Liver (tissue), 9 donors: ENCODE measurements around the gene MCTP1. TPM values are rescaled to one million over a fixed set of nuclear protein-coding genes. Genes with fewer than 3 reads are reported as not detected.

Experiments
- DNase-seq: peaks from one replicate; pipeline ENCODE4 v3.0.0-alpha.2; 2017; ENCODE audit warnings: low spot score
- H3K27ac ChIP-seq, 2 donors: one replicate each; pipeline ENCODE4 v1.7.0; 2013; ENCODE audit warnings: inconsistent platforms in 2 of 2, low read length in 2 of 2, control low read depth in 1 of 2, low read depth in 1 of 2, mild to moderate bottlenecking in 1 of 2
- H3K27me3 ChIP-seq, 4 donors: one replicate each; pipeline versions ENCODE4 v1.6.1 to v1.7.0; 2013; ENCODE audit warnings: low read length in 3 of 4, inconsistent platforms in 1 of 4, mild to moderate bottlenecking in 1 of 4, moderate library complexity in 1 of 4; ENCODE audit not compliant: control insufficient read depth in 4 of 4, insufficient read depth in 4 of 4
- H3K36me3 ChIP-seq, 4 donors: one replicate each; pipeline versions ENCODE4 v1.6.1 to v1.7.0; 2013; ENCODE audit warnings: low read length in 3 of 4, mild to moderate bottlenecking in 3 of 4, low read depth in 1 of 4, moderate library complexity in 1 of 4; ENCODE audit not compliant: control insufficient read depth in 4 of 4, insufficient read depth in 3 of 4
- H3K4me1 ChIP-seq, 4 donors: one replicate each; pipeline versions ENCODE4 v1.6.1 to v1.7.0; 2013; ENCODE audit warnings: low read length in 3 of 4, mild to moderate bottlenecking in 3 of 4, moderate library complexity in 1 of 4; ENCODE audit not compliant: control insufficient read depth in 4 of 4, insufficient read depth in 4 of 4
- H3K4me3 ChIP-seq, 3 donors: one replicate each; pipeline versions ENCODE4 v1.6.1 to v1.7.0; 2013; ENCODE audit warnings: low read length in 3 of 3, control low read depth in 1 of 3, low read depth in 1 of 3, mild to moderate bottlenecking in 1 of 3
- H3K9ac ChIP-seq, 2 donors: one replicate each; pipeline ENCODE4 v1.7.0; 2013; ENCODE audit warnings: low read length in 2 of 2, mild to moderate bottlenecking in 2 of 2, moderate library complexity in 2 of 2, control low read depth in 1 of 2, low read depth in 1 of 2
- H3K9me3 ChIP-seq, 4 donors: one replicate each; pipeline versions ENCODE4 v1.6.1 to v1.7.0; 2013; ENCODE audit warnings: low read length in 3 of 4; ENCODE audit not compliant: control insufficient read depth in 4 of 4
- EGR1 ChIP-seq, 2 donors: IDR thresholded peaks; 2 replicates each; pipeline ENCODE4 v1.6.1; 2016 to 2018; ENCODE audit warnings: antibody characterized with exemption in 2 of 2, low read depth in 2 of 2
- FOXA1 ChIP-seq: IDR thresholded peaks from 2 replicates; pipeline ENCODE4 v1.6.1; 2016; ENCODE audit warnings: antibody characterized with exemption
- FOXA2 ChIP-seq: IDR thresholded peaks from 2 replicates; pipeline ENCODE4 v1.6.1; 2016; ENCODE audit warnings: antibody characterized with exemption
- GABPA ChIP-seq, 2 donors: IDR thresholded peaks in 1 of 2; conservative IDR thresholded peaks in 1 of 2; 2 replicates each; pipeline ENCODE4 v1.6.1; 2016; ENCODE audit warnings: antibody characterized with exemption in 2 of 2, mild to moderate bottlenecking in 1 of 2, moderate library complexity in 1 of 2
- HNF4A ChIP-seq, 2 donors: conservative IDR thresholded peaks; 2 replicates each; pipeline ENCODE4 v1.6.1; 2016; ENCODE audit warnings: antibody characterized with exemption in 2 of 2, mild to moderate bottlenecking in 2 of 2
- HNF4G ChIP-seq: IDR thresholded peaks from 2 replicates; pipeline ENCODE4 v1.6.1; 2016; ENCODE audit warnings: antibody characterized with exemption
- JUND ChIP-seq, 2 donors: IDR thresholded peaks; 2 replicates each; pipeline ENCODE4 v1.6.1; 2016; ENCODE audit warnings: antibody characterized with exemption in 2 of 2
- NR2F2 ChIP-seq: IDR thresholded peaks from 2 replicates; pipeline ENCODE4 v1.6.1; 2016; ENCODE audit warnings: antibody characterized with exemption
- RAD21 ChIP-seq, 2 donors: IDR thresholded peaks; 2 replicates each; pipeline ENCODE4 v1.6.1; 2016; ENCODE audit warnings: antibody characterized with exemption in 2 of 2, mild to moderate bottlenecking in 2 of 2
- RXRA ChIP-seq, 2 donors: IDR thresholded peaks; 2 replicates each; pipeline ENCODE4 v1.6.1; 2017 to 2018; ENCODE audit warnings: antibody characterized with exemption in 2 of 2, mild to moderate bottlenecking in 1 of 2
- SP1 ChIP-seq: IDR thresholded peaks from 2 replicates; pipeline ENCODE4 v1.6.1; 2018; ENCODE audit warnings: antibody characterized with exemption, mild to moderate bottlenecking
- TAF1 ChIP-seq: conservative IDR thresholded peaks from 2 replicates; pipeline ENCODE4 v1.6.1; 2016; ENCODE audit warnings: antibody characterized with exemption, mild to moderate bottlenecking
- YY1 ChIP-seq: IDR thresholded peaks from 2 replicates; pipeline ENCODE4 v1.6.1; 2016; ENCODE audit warnings: antibody characterized with exemption, mild to moderate bottlenecking
- WGBS: extraction: QIAGEN DNeasy Blood & Tissue Kit; methylation state at CpG from one replicate; pipeline ENCODE4 v1.1.7; 2013; 5-methylcytosine and 5-hydroxymethylcytosine counted together
- polyA plus RNA-seq, 2 donors: library from polyadenylated mRNA; stranded (reverse) in 1 of 2; unstranded in 1 of 2; fragments of 200-250 nt in 1 of 2; fragments of >200 nt in 1 of 2; fragmentation: Nextera tagmentation in 1 of 2; extraction: Ambion mirVana in 1 of 2; gene quantifications; one replicate each; pipeline versions ENCODE4 v1.2.1 to v1.2.3, GENCODE V29; 2013 to 2015
- total RNA-seq, 2 donors: library from RNA; depleted of rRNA; stranded (reverse); fragments of >200 nt; gene quantifications; one replicate each; pipeline ENCODE4 v1.2.3, GENCODE V29; 2014
- TF ChIP-seq, protein P1 (sequence below): fragments of 150-350 bp; IDR thresholded peaks from 2 replicates; pipeline ENCODE4 v1.5.1; 2017; ENCODE audit warnings: improper control_type of control experiment, low read depth, low read length; ENCODE audit not compliant: missing input control
- TF ChIP-seq, protein P2 (sequence below): IDR thresholded peaks from 2 replicates; pipeline ENCODE4 v1.6.1; 2016; ENCODE audit warnings: antibody characterized with exemption
- TF ChIP-seq, protein P3 (sequence below): IDR thresholded peaks from 2 replicates; pipeline ENCODE4 v1.6.1; 2016; ENCODE audit warnings: antibody characterized with exemption
- TF ChIP-seq, protein P4 (sequence below): IDR thresholded peaks from 2 replicates; pipeline ENCODE4 v1.6.1; 2016; ENCODE audit warnings: antibody characterized with exemption, mild to moderate bottlenecking
- TF ChIP-seq, protein P5 (sequence below): IDR thresholded peaks from 2 replicates; pipeline ENCODE4 v1.6.1; 2016; ENCODE audit warnings: antibody characterized with exemption
- donor health status: healthy.
- donor health status: healthy.
- donor health status: healthy.
- donor health status: healthy.
- donor health status: healthy.

The MCTP1 gene
- total and polyA plus RNA-seq, 4 donors = 0.67 to 7.6 (median 4.3) TPM

DNA sequence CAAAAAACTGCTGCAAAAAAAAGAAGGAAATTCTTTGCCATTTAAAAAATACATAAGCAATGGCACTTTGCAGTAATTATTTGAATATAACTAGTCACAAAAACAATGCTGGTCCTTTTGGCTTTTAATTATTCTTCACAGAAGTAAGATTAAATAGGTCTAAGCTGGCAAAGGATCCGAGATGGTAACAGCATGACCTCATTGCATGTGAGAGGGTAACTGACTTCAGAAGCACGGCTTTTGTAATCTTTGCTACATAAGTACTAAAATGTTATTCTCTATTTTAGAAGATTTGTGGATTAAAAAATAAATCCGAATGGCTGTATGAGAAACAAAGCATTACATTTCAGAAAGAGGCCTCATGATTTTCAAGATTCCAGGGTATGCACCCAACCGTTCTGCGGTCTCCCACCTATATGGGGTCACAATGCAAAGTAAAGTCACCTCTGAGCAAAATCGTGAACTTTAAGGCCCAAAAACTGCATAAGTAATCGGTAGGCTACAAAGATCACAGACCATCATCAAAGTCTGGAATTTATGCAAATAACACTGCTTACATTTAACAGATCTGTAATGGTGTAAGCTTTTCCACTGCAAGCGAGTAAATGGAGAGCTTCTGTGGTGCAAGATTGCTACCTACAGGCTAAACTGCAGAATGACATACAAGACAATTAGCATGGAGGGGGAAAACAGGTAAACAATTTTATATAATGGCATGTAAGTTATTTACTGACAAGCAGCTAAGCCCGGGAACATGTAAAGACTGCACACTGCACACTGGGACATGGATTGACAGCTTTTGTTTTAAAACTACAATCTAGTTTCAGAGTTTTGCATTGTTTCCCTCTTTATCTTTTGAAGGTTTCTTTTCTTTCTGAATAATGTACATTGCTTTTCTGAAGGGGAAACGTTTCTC lies 434.8 kb downstream of the MCTP1 start:
- no peak overlapping the region for H3K4me3 ChIP-seq
- 38% methylated on average over 10 of the region's 10 CpGs for WGBS
- peaks cover 0 to 3% (median 0%) of the 10 kb centered on the region in 4 donors for H3K27me3 ChIP-seq
- H3K27ac ChIP-seq = no peak overlapping the region
- no peak for DNase-seq
- peak; percentile 72 to 81 for TF ChIP-seq RAD21 (IDR thresholded peaks at IDR 0.05)
- TF ChIP-seq, protein P1, sequence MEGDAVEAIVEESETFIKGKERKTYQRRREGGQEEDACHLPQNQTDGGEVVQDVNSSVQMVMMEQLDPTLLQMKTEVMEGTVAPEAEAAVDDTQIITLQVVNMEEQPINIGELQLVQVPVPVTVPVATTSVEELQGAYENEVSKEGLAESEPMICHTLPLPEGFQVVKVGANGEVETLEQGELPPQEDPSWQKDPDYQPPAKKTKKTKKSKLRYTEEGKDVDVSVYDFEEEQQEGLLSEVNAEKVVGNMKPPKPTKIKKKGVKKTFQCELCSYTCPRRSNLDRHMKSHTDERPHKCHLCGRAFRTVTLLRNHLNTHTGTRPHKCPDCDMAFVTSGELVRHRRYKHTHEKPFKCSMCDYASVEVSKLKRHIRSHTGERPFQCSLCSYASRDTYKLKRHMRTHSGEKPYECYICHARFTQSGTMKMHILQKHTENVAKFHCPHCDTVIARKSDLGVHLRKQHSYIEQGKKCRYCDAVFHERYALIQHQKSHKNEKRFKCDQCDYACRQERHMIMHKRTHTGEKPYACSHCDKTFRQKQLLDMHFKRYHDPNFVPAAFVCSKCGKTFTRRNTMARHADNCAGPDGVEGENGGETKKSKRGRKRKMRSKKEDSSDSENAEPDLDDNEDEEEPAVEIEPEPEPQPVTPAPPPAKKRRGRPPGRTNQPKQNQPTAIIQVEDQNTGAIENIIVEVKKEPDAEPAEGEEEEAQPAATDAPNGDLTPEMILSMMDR = peak; percentile 31
- TF ChIP-seq YY1 = no peak
- no peak overlapping the region for H3K9ac ChIP-seq
- no peaks in the 10 kb centered on the region for H3K4me1 ChIP-seq
- no peaks in the 10 kb centered on the region for H3K9me3 ChIP-seq
- H3K36me3 ChIP-seq = no peaks in the 10 kb centered on the region

DNA sequence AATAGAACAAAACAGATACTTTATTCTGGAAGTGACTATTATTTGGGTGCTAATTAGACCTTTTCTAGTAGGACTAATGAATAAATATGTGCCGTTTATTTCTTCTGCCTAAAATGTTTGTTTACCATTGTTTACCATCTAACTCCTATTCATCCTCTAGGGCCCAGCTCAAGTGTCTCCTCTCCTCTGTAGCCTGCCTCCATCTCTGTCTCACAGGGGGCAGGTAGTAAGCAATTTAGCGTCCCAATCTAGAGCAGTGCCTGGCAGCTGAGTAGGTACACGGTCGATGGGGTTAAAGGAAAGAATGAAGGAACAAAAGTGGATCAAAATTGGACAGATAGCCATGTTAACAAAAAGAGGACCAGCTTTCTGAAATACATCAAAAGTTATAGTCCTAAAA lies 435.6 kb downstream of the MCTP1 start:
- H3K4me1 ChIP-seq = no peaks in the 10 kb centered on the region
- 45% methylated on average over 4 of the region's 4 CpGs for WGBS
- no peak for TF ChIP-seq EGR1 (IDR thresholded peaks at IDR 0.05; ENCODE audit: low read depth in 2 of 2)
- no peak for TF ChIP-seq HNF4G
- no peak for TF ChIP-seq FOXA1
- TF ChIP-seq, protein P1 = no peak
- no peak for TF ChIP-seq SP1
- no peak for TF ChIP-seq RXRA (IDR thresholded peaks at IDR 0.05)
- no peak for TF ChIP-seq YY1
- no peak for TF ChIP-seq NR2F2
- TF ChIP-seq, protein P2, sequence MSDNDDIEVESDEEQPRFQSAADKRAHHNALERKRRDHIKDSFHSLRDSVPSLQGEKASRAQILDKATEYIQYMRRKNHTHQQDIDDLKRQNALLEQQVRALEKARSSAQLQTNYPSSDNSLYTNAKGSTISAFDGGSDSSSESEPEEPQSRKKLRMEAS = no peak
- TF ChIP-seq, protein P3, sequence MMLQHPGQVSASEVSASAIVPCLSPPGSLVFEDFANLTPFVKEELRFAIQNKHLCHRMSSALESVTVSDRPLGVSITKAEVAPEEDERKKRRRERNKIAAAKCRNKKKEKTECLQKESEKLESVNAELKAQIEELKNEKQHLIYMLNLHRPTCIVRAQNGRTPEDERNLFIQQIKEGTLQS = no peak
- no peak for TF ChIP-seq JUND (IDR thresholded peaks at IDR 0.05)
- no peak for TF ChIP-seq HNF4A (conservative IDR thresholded peaks at IDR 0.05)
- no peak for TF ChIP-seq GABPA (IDR thresholded peaks at IDR 0.05 in 1 of 2, conservative IDR thresholded peaks at IDR 0.05 in 1 of 2)
- TF ChIP-seq, protein P4, sequence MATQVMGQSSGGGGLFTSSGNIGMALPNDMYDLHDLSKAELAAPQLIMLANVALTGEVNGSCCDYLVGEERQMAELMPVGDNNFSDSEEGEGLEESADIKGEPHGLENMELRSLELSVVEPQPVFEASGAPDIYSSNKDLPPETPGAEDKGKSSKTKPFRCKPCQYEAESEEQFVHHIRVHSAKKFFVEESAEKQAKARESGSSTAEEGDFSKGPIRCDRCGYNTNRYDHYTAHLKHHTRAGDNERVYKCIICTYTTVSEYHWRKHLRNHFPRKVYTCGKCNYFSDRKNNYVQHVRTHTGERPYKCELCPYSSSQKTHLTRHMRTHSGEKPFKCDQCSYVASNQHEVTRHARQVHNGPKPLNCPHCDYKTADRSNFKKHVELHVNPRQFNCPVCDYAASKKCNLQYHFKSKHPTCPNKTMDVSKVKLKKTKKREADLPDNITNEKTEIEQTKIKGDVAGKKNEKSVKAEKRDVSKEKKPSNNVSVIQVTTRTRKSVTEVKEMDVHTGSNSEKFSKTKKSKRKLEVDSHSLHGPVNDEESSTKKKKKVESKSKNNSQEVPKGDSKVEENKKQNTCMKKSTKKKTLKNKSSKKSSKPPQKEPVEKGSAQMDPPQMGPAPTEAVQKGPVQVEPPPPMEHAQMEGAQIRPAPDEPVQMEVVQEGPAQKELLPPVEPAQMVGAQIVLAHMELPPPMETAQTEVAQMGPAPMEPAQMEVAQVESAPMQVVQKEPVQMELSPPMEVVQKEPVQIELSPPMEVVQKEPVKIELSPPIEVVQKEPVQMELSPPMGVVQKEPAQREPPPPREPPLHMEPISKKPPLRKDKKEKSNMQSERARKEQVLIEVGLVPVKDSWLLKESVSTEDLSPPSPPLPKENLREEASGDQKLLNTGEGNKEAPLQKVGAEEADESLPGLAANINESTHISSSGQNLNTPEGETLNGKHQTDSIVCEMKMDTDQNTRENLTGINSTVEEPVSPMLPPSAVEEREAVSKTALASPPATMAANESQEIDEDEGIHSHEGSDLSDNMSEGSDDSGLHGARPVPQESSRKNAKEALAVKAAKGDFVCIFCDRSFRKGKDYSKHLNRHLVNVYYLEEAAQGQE = no peak
- no peak for TF ChIP-seq RAD21 (IDR thresholded peaks at IDR 0.05)
- TF ChIP-seq, protein P5, sequence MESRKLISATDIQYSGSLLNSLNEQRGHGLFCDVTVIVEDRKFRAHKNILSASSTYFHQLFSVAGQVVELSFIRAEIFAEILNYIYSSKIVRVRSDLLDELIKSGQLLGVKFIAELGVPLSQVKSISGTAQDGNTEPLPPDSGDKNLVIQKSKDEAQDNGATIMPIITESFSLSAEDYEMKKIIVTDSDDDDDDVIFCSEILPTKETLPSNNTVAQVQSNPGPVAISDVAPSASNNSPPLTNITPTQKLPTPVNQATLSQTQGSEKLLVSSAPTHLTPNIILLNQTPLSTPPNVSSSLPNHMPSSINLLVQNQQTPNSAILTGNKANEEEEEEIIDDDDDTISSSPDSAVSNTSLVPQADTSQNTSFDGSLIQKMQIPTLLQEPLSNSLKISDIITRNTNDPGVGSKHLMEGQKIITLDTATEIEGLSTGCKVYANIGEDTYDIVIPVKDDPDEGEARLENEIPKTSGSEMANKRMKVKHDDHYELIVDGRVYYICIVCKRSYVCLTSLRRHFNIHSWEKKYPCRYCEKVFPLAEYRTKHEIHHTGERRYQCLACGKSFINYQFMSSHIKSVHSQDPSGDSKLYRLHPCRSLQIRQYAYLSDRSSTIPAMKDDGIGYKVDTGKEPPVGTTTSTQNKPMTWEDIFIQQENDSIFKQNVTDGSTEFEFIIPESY = no peak
- no peak for TF ChIP-seq TAF1
- TF ChIP-seq FOXA2 = no peak

More for the DNA sequence above, 435.6 kb downstream of the MCTP1 start:
- no peak overlapping the region for H3K9ac ChIP-seq
- no peaks in the 10 kb centered on the region for H3K9me3 ChIP-seq
- peaks cover 0 to 3% (median 0%) of the 10 kb centered on the region in 4 donors for H3K27me3 ChIP-seq
- DNase-seq = no peak
- no peaks in the 10 kb centered on the region for H3K36me3 ChIP-seq
- H3K27ac ChIP-seq = no peak overlapping the region
- no peak overlapping the region for H3K4me3 ChIP-seq
